Neural cell (in vitro differentiated cells): Measurements from ENCODE around the gene DCDC2. TPM values are rescaled to one million over a fixed set of nuclear protein-coding genes. Genes with fewer than 3 reads are reported as not detected.
"Not testable (repeated sequence)": the region's sequence is repeated elsewhere in the genome, so short reads cannot be mapped to it uniquely, and the experiment has no call there.

Experiments used
- H2AFZ ChIP-seq: fragments of 200-600, 300-800 bp; sonication (generic), shearing (Covaris generic); 2 replicates; pipeline ENCODE4 v1.6.0; 2014; ENCODE audit warnings: low read depth, mild to moderate bottlenecking, antibody characterized with exemption, low read length, moderate library complexity
- H3F3A ChIP-seq: fragments of 200-600 bp; shearing (Covaris generic); 2 replicates; pipeline ENCODE4 v1.6.1; 2016; ENCODE audit warnings: mild to moderate bottlenecking, moderate library complexity, mixed read lengths, antibody characterized with exemption, low read length; ENCODE audit not compliant: insufficient read depth, poor library complexity, severe bottlenecking
- H3K27ac ChIP-seq: fragments of 200-600, 300-800 bp; sonication (generic), shearing (Covaris generic); 2 replicates; pipeline ENCODE4 v1.5.1; 2014; ENCODE audit warnings: mild to moderate bottlenecking, low read length, moderate library complexity
- H3K27me3 ChIP-seq: fragments of 300-800, 200-600 bp; sonication (generic), shearing (Covaris generic); 2 replicates; pipeline ENCODE4 v1.6.0; 2014; ENCODE audit warnings: mild to moderate bottlenecking, low read depth, low read length, moderate library complexity; ENCODE audit not compliant: insufficient read depth
- H3K36me3 ChIP-seq: fragments of 300-800, 200-600 bp; sonication (generic), shearing (Covaris generic); 2 replicates; pipeline ENCODE4 v1.5.1; 2014; ENCODE audit warnings: mild to moderate bottlenecking, antibody characterized with exemption, low read length, moderate library complexity; ENCODE audit not compliant: insufficient read depth
- H3K4me2 ChIP-seq: fragments of 300-800, 200-600 bp; sonication (generic), shearing (Covaris generic); 2 replicates; pipeline ENCODE4 v1.6.0; 2014; ENCODE audit warnings: mild to moderate bottlenecking, low read length
- H3K4me3 ChIP-seq: fragments of 300-800, 200-600 bp; sonication (generic), shearing (Covaris generic); 2 replicates; pipeline ENCODE4 v1.5.1; 2014; ENCODE audit warnings: mild to moderate bottlenecking, low read length, moderate library complexity
- H3K79me2 ChIP-seq: fragments of 200-600 bp; shearing (Covaris generic); replicated peaks from 2 replicates; pipeline ENCODE4 v1.6.0; 2014; ENCODE audit warnings: mild to moderate bottlenecking, low read length, moderate library complexity; ENCODE audit not compliant: insufficient read depth
- H3K9ac ChIP-seq: fragments of 300-800, 200-600 bp; sonication (generic), shearing (Covaris generic); 2 replicates; pipeline ENCODE4 v1.6.1; 2016; ENCODE audit warnings: mild to moderate bottlenecking, low read length, mixed read lengths
- H3K9me2 ChIP-seq: fragments of 200-600 bp; shearing (Covaris generic); 2 replicates; pipeline ENCODE4 v1.6.1; 2016; ENCODE audit warnings: mild to moderate bottlenecking, low read length, mixed read lengths; ENCODE audit not compliant: insufficient read depth
- H3K9me3 ChIP-seq: fragments of 200-600, 300-800 bp; sonication (generic), shearing (Covaris generic); 2 replicates; pipeline ENCODE4 v1.6.1; 2016; ENCODE audit warnings: mild to moderate bottlenecking, mixed run types, low read length, moderate library complexity, mixed read lengths
- H4K20me1 ChIP-seq: fragments of 200-600 bp; shearing (Covaris generic); 2 replicates; pipeline ENCODE4 v1.6.1; 2016; ENCODE audit warnings: mild to moderate bottlenecking, mixed run types; ENCODE audit not compliant: insufficient read depth
- CTCF ChIP-seq: fragments of 450-650 bp; IDR thresholded peaks from 2 replicates; pipeline ENCODE4 v1.5.1; 2014; ENCODE audit warnings: antibody characterized with exemption, mild to moderate bottlenecking, moderate library complexity; ENCODE audit not compliant: poor library complexity, severe bottlenecking
- EP300 ChIP-seq: fragments of 450-650 bp; conservative IDR thresholded peaks from 2 replicates; pipeline ENCODE4 v1.6.1; 2014; ENCODE audit warnings: antibody characterized with exemption, mild to moderate bottlenecking, moderate library complexity; ENCODE audit not compliant: poor library complexity, severe bottlenecking
- EZH2 ChIP-seq: fragments of 200-600, 300-800 bp; shearing (Covaris generic), sonication (generic); IDR thresholded peaks from 2 replicates; pipeline ENCODE4 v1.6.1; 2014; ENCODE audit warnings: antibody characterized with exemption, low read length, borderline replicate concordance, mild to moderate bottlenecking; ENCODE audit not compliant: insufficient read depth, poor library complexity, severe bottlenecking
- MXI1 ChIP-seq: fragments of 450-650 bp; conservative IDR thresholded peaks from 2 replicates; pipeline ENCODE4 v1.6.1; 2014; ENCODE audit warnings: antibody characterized with exemption, mild to moderate bottlenecking; ENCODE audit not compliant: poor library complexity, severe bottlenecking
- POLR2AphosphoS5 ChIP-seq: IDR thresholded peaks from 2 replicates; pipeline ENCODE4 v1.6.1; 2012
- RAD21 ChIP-seq: fragments of 450-650 bp; conservative IDR thresholded peaks from 2 replicates; pipeline ENCODE4 v1.6.1; 2014; ENCODE audit warnings: antibody characterized with exemption, mild to moderate bottlenecking, moderate library complexity
- REST ChIP-seq: IDR thresholded peaks from 2 replicates; pipeline ENCODE4 v1.6.1; 2012; ENCODE audit warnings: borderline replicate concordance
- SMC3 ChIP-seq: fragments of 450-650 bp; conservative IDR thresholded peaks from 2 replicates; pipeline ENCODE4 v1.6.1; 2014; ENCODE audit warnings: antibody characterized with exemption, mild to moderate bottlenecking, moderate library complexity; ENCODE audit not compliant: poor library complexity
- TAF1 ChIP-seq: IDR thresholded peaks from 2 replicates; pipeline ENCODE4 v1.6.1; 2012; ENCODE audit warnings: low read depth
- polyA plus RNA-seq: library from polyadenylated mRNA; depleted of rRNA; stranded (reverse); fragments of >200 nt; gene quantifications from 2 replicates; pipeline ENCODE4 v1.2.3, GENCODE V29; 2014

The DCDC2 gene
- polyA plus RNA-seq, 1 donor from 2014 or later: 0.57 TPM

- H3K79me2 ChIP-seq: no peaks in the 10 kb centered on the region
- no peak overlapping the region for H3K4me2 ChIP-seq
- no peak overlapping the region for H2AFZ ChIP-seq
- no peaks in the 10 kb centered on the region for H4K20me1 ChIP-seq
- TF ChIP-seq CTCF (no peak), RAD21 (no peak), TAF1 (no peak), EP300 (no peak), SMC3 (no peak), REST (no peak), EZH2 (no peak), POLR2AphosphoS5 (no peak), MXI1 (no peak)
- H3K9me2 ChIP-seq: no peaks in the 10 kb centered on the region
- H3K4me3 ChIP-seq: no peak overlapping the region
- no peak overlapping the region for H3K9ac ChIP-seq
- H3K27ac ChIP-seq: no peak overlapping the region
- H3F3A ChIP-seq: no peaks in the 10 kb centered on the region
- no peaks in the 10 kb centered on the region for H3K27me3 ChIP-seq
- no peaks in the 10 kb centered on the region for H3K36me3 ChIP-seq
- no peaks in the 10 kb centered on the region for H3K9me3 ChIP-seq
Measured at GRCh38 chr6:24323632-24324337, 34.1 kb downstream of the DCDC2 start.

GRCh38 chr6:24322924-24323323 lies 34.9 kb downstream of the DCDC2 start:
- H3K27me3 ChIP-seq: no peaks in the 10 kb centered on the region
- no peaks in the 10 kb centered on the region for H3K36me3 ChIP-seq
- H3K9me2 ChIP-seq: no peaks in the 10 kb centered on the region
- no peak for TF ChIP-seq REST
- TF ChIP-seq MXI1: no peak
- TF ChIP-seq TAF1: no peak
- TF ChIP-seq RAD21: no peak
- no peak for TF ChIP-seq EP300
- TF ChIP-seq POLR2AphosphoS5: no peak
- TF ChIP-seq CTCF: no peak
- H3K4me3 ChIP-seq: no peak overlapping the region
- H2AFZ ChIP-seq: no peak overlapping the region
- H3K9me3 ChIP-seq: no peaks in the 10 kb centered on the region
- no peaks in the 10 kb centered on the region for H3K79me2 ChIP-seq
- no peak overlapping the region for H3K9ac ChIP-seq
- H3K27ac ChIP-seq: no peak overlapping the region
- H3F3A ChIP-seq: no peaks in the 10 kb centered on the region
- H4K20me1 ChIP-seq: no peaks in the 10 kb centered on the region
- H3K4me2 ChIP-seq: no peak overlapping the region

GRCh38 chr6:24322446-24322845 lies 35.4 kb downstream of the DCDC2 start:
- not testable (repeated sequence) for H3K79me2 ChIP-seq, H3K9ac ChIP-seq, H3K27me3 ChIP-seq, H4K20me1 ChIP-seq, H3K36me3 ChIP-seq, H3K9me3 ChIP-seq, H3K4me3 ChIP-seq, H3K27ac ChIP-seq, H3K9me2 ChIP-seq, H3K4me2 ChIP-seq, H3F3A ChIP-seq, H2AFZ ChIP-seq
